C1 segment of cervical spinal cord (tissue), 14 donors: ENCODE data around the gene SUSD4.
"Not testable (repeated sequence)": the region's sequence is repeated elsewhere in the genome, so short reads cannot be mapped to it uniquely, and the experiment has no call there.

Experiments
- DNase-seq, 14 donors: peaks; one replicate each; lab custom pipeline; 2025; lab: John Stamatoyannopoulos, UW

Gene SUSD4

GRCh38 chr1:223291796-223292195 is 72.2 kb downstream of the SUSD4 start:
- DNase-seq = no peak

- no peak for DNase-seq
These were observed 73.6 kb downstream of the SUSD4 start for GRCh38 chr1:223290397-223290796.

- DNase-seq = no peak
These were observed 74.4 kb downstream of the SUSD4 start for GRCh38 chr1:223289621-223290020.

- no peak for DNase-seq
These were observed 75.2 kb downstream of the SUSD4 start for GRCh38 chr1:223288826-223289225.

GRCh38 chr1:223285452-223285851 is 78.5 kb downstream of the SUSD4 start:
- no peak for DNase-seq

GRCh38 chr1:223283697-223284096 is 80.3 kb downstream of the SUSD4 start:
- not testable (repeated sequence) for DNase-seq

- DNase-seq = not testable (repeated sequence)
These were observed 85.7 kb downstream of the SUSD4 start for GRCh38 chr1:223278311-223278710.

GRCh38 chr1:223276029-223276428 is 87.9 kb downstream of the SUSD4 start:
- DNase-seq = no peak

GRCh38 chr1:223273511-223273910 is 90.5 kb downstream of the SUSD4 start:
- DNase-seq = no peak

GRCh38 chr1:223271085-223271781 is 92.7 kb downstream of the SUSD4 start:
- DNase-seq = no peak

- DNase-seq = no peak
These were observed 93.8 kb downstream of the SUSD4 start for GRCh38 chr1:223270155-223270554.

GRCh38 chr1:223269006-223269405 is 95.0 kb downstream of the SUSD4 start:
- DNase-seq = no peak

GRCh38 chr1:223266632-223267172 is 97.3 kb downstream of the SUSD4 start:
- no peak for DNase-seq

GRCh38 chr1:223264983-223265908 is 98.7 kb downstream of the SUSD4 start:
- DNase-seq = no peak

GRCh38 chr1:223264529-223264928 is 99.4 kb downstream of the SUSD4 start:
- no peak for DNase-seq

- DNase-seq = no peak
These were observed 102.1 kb downstream of the SUSD4 start for GRCh38 chr1:223261914-223262313.

GRCh38 chr1:223260712-223261111 is 103.3 kb downstream of the SUSD4 start:
- DNase-seq = no peak

- no peak for DNase-seq
These were observed 104.5 kb downstream of the SUSD4 start for GRCh38 chr1:223259462-223259861.

GRCh38 chr1:223258751-223259198 is 105.2 kb downstream of the SUSD4 start:
- no peak for DNase-seq

- no peak for DNase-seq
These were observed 106.0 kb downstream of the SUSD4 start for GRCh38 chr1:223257856-223258550.

GRCh38 chr1:223256034-223256433 is 107.9 kb downstream of the SUSD4 start:
- no peak for DNase-seq

- no peak for DNase-seq
These were observed 110.1 kb downstream of the SUSD4 start for GRCh38 chr1:223253916-223254315.
